ENCODE data around the gene FRMPD2.

- no peak for TF ChIP-seq EZH2phosphoT487 (IDR thresholded peaks at IDR 0.05; ENCODE audit: low read depth, severe bottlenecking, unreplicated experiment)
- TF ChIP-seq, protein P1, sequence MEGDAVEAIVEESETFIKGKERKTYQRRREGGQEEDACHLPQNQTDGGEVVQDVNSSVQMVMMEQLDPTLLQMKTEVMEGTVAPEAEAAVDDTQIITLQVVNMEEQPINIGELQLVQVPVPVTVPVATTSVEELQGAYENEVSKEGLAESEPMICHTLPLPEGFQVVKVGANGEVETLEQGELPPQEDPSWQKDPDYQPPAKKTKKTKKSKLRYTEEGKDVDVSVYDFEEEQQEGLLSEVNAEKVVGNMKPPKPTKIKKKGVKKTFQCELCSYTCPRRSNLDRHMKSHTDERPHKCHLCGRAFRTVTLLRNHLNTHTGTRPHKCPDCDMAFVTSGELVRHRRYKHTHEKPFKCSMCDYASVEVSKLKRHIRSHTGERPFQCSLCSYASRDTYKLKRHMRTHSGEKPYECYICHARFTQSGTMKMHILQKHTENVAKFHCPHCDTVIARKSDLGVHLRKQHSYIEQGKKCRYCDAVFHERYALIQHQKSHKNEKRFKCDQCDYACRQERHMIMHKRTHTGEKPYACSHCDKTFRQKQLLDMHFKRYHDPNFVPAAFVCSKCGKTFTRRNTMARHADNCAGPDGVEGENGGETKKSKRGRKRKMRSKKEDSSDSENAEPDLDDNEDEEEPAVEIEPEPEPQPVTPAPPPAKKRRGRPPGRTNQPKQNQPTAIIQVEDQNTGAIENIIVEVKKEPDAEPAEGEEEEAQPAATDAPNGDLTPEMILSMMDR (IDR thresholded peaks at IDR 0.05; ENCODE audit: poor library complexity): no peak
Measured at GRCh38 chr10:48322017-48322416, 47.5 kb upstream of the FRMPD2 start.

Measured in hepatocyte (in vitro differentiated cells).